ENCODE measurements around the gene TM9SF4.

TM9SF4 gene, protein sequence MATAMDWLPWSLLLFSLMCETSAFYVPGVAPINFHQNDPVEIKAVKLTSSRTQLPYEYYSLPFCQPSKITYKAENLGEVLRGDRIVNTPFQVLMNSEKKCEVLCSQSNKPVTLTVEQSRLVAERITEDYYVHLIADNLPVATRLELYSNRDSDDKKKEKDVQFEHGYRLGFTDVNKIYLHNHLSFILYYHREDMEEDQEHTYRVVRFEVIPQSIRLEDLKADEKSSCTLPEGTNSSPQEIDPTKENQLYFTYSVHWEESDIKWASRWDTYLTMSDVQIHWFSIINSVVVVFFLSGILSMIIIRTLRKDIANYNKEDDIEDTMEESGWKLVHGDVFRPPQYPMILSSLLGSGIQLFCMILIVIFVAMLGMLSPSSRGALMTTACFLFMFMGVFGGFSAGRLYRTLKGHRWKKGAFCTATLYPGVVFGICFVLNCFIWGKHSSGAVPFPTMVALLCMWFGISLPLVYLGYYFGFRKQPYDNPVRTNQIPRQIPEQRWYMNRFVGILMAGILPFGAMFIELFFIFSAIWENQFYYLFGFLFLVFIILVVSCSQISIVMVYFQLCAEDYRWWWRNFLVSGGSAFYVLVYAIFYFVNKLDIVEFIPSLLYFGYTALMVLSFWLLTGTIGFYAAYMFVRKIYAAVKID

DNA sequence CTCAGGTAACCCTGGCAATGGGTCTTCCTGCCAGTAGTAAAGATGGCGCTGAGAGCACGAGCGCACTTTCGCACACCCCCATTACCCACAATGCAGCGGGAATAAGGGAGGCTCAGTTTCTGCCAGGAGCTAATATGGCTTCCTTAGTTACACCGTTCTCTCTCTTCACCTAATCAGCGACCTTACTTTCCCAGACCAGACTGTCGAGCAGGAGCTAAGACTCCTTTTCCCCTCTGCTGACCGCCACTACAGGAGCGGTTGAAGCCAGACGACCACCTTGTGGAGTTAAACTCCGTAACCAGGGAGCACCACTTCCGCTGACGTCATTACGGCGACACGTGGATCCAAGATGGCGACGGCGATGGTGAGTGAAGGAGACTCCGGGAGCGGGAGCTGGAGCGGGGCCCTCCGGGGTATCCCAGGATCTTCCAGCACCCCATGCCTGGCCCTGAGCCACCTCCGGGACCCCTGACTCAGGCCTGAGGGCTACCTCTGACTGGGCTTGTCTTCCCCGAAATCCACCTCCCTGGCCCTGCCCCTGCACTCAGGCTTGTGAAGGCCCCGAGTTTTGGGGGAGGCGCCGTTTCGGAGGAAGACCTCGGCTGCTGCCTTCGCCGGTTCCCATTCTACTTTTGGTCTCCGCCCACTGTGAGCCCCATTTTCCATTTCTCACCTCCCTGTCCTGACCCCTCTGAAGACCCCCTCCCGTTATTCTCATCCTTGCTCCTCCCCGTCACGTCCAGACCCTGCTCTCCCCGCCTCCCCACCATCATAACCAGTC, at the start of gene TM9SF4:
Gene TM9SF4 (plus strand): TSS at position 323 of the 781 bp plus-strand sequence. CDS start 27 bp downstream, at position 350.
- DNase-seq, result peak; percentile 95

DNA sequence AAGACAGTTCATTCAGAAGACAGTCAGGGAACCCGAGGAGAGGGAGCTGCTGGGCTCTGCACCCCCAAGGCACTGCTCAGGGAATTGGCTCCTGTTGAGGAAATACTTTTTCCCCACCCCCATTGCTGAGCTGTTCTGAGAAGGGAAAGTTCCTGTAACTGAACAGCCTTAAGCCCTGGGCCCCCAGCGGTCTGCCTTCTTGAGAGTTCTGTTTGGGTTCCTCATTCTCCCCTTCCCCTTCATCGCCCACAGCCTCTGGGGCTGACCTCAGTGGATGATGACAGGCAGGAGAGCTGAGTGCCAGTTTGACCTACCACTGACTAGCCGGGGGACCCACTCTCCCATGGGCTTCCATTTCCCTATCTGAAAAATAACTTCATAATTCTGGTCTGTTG, 46.7 kb upstream of the TM9SF4 start:
- DNase-seq, result peak; percentile 36

DNA sequence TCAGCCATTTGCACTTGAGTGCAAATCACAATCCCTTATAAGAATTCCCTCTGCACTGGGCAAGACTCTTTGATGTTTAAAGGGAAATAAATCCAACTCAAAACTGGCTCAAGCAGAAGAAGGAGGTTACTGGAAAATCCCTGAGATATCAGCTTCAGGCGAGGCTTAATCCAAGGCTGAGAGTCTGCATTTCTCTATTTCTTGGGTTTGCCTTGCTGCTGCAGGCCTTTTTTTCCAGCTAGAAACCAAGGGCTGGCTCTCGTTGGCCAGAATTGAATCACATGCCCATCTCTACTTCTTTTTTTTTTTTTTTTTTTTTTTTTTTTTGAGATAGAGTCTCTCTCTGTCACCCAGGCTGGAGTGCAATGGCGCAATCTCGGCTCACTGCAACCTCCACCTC, 45.8 kb upstream of the TM9SF4 start:
- DNase-seq, result no peak

DNA sequence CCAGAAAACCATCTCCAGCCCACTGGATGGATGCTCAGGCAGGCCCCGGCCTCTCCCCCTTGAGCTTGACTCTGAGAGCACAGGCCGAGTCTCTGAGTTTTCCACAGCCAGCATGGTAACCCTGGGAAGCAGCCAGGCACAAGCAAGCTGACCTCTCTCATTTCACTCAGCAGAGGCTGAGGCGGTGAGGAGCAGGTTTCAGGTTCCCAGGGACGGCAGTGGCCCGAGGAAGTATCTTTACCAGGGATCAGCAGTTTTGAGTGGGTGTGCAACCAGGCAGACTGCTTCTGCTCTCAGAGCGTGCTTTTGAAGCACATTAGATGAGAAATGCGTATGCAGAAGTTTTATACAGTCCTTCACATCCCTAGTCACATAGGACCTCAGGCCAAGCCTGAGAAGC, 44.8 kb upstream of the TM9SF4 start:
- no peak for DNase-seq

DNA sequence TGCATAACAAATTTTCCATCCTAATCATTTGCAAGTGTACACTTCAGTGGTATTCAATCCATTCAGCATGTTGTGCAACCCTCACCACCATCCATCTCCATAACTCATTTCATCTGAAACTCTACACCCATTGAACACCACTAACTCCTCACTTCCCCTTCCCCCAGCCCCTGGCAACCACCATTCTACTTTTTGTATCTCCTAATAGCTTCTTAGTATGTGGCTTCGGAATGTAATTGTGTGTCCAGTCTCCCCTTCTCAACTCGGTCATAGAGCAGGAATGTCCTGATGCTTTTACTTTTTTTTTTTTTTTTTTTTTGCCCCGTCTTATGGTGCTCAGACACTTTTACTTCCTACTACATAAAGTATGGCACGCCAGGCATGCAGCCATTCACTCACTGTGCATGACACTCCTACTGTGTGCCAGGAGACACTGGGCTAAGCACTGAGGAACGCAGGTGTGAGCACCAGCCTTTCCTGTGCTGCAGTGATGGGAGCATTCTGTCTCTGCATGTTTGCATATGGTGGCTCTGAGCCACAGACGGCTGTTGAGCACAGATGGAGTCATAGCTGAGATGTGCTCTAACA, 42.2 kb upstream of the TM9SF4 start:
- DNase-seq, result no peak

DNA sequence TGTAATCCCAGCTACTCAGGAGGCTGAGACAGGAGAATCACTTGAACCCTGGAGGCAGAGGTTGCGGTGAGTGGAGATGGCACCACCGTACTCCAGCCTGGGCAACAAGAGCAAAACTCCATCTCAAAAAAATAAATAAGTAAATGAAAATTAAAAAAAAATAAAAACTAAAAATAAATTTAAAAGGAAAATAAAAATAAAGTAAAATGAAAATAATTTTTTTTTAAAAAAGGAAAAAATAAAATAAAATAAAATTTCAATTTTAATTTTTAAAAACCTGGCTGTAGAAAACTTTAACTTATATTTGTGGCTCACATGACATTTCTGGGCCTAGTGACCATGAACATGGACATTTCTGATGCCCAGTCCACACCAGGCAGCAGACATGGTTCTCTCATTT, 41.3 kb upstream of the TM9SF4 start:
- no peak for DNase-seq

DNA sequence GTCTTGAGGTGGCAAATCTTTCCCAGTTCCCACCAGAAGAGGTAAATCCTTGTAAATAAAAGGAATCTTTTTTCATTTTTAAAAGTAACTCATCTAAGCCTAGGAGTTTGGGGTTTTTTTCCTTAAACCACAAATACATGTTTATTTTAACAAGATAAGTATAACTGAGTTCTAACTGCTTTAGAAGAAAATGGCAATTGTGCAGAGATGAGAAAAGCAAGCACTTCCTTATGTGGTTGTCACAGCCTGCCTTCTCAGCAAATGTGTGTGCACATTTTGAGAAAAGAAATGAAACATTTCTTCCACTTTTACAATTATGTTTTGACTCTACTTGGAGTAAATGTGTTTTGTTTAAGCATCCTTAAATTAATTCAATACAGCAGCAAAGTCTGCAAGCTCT, 39.8 kb upstream of the TM9SF4 start:
- DNase-seq, result no peak

DNA sequence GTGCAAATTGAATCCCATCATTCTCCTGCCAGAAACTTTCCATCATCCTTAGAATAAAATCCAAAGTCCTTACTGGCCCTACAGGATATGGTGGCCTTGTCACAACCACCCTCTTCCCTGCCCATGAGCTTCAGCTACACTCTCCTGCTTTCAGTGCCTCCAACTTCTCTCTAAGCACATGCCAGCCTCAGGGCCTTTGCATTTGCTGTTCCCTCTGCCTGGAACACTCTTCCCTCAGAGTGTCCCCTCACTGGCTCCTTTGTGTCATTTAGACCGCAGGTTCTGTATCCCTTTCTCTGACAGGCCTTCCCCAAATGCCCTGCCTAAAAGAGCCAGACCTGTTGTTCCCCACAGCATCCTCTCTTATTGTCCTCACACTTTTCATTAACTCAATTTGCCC, 39.2 kb upstream of the TM9SF4 start:
- no peak for DNase-seq

DNA sequence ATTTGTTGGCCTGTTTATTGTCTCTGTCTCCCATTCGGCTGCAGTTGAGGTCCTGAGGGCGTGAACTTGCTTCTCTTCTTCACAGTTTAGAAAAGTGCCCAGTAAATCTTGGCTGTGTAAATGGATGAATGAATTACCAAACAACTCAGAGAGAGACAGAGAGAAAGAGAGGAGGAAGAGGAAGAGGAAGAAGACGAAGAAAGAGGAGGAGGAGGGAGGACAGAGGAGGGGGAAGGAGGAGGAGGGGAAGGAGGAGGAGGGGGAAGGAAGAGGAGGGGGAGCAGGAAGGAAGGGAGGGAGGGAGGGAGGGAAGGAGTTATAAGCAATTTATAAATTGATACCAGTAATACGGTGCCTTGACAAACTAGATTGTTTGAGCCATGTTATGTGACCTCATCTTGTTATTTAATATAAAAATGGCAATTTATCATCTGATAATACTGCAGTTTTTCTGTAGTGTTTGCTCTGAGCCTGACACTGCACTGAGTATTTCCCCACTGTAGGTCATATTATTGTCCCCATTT, 38.8 kb upstream of the TM9SF4 start:
- DNase-seq, result no peak

DNA sequence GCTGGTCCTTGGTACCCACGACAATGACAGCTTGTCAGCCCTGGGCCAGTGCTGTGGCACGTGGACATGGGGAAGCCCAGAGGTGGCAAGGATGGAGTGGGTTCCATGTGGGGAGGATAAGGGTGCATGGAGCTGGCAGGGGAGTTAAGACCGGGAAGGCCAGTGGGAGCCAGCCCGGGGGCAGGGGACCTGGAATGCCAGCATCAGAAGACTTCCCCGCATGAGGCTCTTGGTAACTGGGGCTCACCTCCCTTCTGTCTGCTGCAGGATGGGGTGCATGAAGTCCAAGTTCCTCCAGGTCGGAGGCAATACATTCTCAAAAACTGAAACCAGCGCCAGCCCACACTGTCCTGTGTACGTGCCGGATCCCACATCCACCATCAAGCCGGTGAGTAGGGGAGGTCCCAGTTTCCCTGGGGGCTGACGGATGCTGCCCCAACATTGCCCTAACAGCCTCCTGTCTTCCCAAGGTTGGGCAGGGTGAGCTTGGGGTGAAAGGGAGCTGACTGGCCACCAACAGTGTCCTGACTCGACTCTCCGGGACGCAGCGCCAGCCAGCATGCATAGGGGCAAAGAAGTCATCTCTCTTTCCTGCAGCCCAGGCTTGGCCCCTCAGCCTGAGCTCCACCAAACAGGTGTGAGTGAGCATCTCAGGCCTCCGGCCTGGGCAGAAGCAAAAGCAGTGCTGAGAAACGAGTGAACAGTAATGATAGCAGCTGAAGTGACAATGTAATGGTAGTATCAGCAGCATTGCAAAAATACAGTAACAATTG, 37.9 kb upstream of the TM9SF4 start:
- no peak for DNase-seq

DNA sequence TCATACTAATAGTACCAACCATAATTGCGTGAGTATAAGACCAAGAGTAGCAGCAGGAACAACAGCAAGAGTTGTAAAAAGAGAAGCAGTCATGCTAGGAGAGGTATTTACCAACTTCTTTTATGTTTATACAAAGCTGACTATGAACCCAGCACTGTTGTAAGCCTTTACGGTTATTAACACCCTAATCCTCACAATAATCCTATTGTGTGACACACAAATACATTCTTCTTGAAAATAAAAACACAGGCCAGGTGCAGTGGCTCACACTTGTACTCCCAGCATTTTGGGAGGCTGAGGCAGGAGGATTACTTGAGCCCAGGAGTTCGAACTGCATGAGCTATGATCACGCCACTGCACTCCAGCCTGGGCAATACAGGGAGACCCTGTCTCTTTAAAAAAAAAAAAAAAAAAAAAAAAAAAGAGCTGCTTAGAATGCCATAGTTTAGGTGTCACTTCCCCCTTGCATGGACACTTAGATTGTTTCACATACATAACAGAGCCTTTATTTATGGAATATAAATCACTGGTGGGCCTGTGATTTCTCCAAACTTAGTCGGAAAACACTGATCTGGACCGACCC, 37.3 kb upstream of the TM9SF4 start:
- DNase-seq, result no peak

DNA sequence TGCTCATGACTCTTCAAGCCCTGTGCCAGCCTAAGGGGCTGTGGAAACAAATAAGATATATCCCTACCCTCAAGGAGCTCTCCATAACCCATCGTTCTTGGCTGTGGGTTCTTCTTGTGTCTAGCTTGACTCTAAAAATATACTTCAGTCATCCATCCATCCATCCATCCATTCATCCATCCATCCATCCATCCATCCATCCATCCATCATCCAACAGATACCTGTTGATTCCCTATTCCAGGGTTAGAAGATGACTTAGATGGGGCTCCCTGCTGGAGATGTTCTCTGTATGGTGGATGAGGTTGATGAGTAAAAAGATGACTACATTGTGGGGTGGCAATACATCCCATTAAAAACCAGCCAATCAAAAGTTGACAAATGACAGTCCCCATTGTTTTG, 34.0 kb upstream of the TM9SF4 start:
- DNase-seq, result no peak

DNA sequence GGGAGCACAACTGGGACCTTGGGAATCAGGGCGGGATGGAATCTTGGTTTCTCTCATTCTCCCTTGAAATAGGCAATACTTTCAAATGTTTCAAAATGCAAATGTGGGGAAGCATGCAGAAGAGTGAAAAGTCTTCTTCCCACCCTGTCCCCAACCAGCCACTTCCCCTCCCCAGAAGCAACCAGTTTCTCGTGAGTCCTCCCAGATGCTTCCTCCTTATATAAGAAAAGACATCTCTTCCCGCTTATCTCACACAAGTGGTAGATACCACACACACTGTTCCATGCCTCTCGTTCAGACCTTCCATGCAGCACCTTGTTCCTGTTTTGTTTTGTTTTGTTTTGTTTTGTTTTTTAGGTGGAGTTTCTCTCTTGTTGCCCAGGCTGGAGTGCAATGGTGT, 32.3 kb upstream of the TM9SF4 start:
- DNase-seq, result no peak

DNA sequence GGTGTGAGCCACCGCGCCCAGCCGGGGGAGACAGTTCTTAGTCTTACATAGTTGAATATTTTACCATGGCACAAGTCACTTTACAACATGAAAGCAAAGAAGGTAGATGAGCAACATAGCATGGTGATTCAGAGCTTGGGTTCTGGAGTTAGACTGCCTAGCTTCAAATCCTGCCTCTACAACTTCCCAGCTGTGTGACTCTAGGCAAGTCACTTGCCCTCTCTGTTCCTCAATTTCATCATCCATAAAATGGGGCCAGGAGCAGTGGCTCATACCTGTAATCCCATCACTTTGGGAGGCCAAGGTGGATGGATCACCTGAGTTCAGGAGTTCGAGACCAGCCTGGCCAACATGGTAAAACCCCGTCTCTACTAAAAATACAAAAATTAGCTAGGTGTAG, 31.2 kb upstream of the TM9SF4 start:
- no peak for DNase-seq

DNA sequence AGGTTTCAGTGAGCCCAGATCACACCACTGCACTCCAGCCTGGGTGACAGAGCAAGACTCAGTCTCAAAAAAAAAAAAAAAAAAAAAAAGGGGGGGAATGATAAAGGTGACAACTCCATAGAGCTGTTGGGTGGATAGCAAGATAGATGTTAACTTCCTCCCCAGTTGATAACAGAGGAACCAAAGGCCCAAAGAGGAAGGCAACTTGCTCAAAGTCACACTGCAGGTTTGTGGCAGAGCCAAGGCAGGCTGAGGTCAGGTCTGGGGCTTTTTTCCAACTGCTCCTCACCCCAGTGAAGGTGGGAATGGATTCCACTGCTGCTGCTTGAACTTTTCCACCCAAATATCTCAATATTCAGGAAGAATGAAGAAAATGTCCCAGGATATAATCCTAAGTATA, 30.7 kb upstream of the TM9SF4 start:
- DNase-seq, result no peak

DNA sequence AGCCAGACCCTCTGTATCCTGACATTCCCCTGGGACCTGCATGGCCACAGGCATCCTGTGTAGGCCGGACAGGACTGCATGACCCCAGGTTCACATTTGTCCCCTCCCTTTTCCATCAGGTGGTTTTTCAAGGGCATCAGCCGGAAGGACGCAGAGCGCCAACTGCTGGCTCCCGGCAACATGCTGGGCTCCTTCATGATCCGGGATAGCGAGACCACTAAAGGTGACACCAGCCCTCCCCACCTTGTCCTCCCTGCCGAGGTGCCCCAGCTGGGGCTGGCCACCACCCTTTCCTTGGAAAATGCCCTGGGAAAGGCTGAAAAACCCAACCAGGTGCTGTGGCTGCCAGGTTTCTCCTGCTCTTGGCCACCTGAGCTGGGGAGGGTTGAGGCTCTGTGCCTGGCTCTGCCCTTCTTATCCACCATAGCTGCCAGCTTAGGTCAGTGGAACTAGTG, 29.8 kb upstream of the TM9SF4 start:
- DNase-seq, result no peak

DNA sequence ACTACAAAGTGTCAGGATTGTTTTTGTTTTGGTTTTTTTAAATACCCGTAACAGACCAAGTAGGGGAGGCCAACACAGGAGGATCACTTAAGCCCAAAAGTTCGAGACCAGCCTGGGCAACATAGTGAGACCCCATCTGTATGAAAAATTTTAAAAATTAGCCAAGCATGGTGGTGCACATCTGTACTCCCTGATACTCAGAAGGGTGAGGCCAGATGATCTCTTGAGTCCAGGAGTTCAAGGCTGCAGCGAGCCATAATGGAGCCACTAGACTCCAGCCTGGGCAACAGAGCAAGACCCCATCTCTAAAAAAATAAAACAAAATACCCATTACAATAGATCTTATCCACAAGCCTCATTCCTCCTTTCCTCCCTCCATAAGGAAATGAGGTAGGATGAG, 28.7 kb upstream of the TM9SF4 start:
- DNase-seq, result no peak

DNA sequence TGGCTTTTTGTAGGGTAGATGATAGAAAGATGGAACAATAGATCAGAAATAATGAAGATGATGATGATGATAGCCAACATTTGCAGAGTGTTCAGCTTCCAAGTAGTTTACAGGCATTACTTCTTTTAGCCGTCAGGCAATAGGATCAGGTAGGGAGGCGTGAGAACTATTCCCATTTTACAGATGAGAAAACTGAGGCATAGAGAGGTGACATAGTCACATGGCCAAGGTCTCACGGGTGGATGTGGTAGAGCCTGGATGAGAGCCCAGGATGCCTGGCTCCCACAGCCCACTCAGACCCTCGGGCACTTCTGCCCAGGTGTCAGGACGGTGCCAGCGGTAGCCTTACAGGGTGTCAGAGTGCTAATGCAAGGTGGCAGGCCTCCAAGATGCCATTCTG, 26.0 kb upstream of the TM9SF4 start:
- DNase-seq, result no peak

DNA sequence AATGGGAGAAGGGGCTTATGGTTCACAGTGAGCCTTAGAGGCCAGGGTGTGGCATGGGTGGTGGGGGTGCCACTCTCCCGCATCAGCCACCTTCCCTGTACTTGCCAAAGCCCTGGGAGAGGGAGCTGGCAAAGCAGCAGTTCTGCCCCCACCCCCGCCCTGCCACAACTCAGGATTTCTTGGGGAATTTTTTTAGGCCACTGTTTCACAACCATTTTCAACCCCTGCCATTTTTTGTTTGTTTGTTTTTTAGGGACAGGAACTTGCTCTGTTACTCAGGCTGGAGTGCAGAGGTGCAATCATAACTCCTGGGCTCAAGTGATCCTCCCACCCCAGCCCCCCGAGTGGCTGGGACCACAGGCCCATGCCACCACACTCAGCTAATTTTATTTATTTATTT, 22.4 kb upstream of the TM9SF4 start:
- no peak for DNase-seq

DNA sequence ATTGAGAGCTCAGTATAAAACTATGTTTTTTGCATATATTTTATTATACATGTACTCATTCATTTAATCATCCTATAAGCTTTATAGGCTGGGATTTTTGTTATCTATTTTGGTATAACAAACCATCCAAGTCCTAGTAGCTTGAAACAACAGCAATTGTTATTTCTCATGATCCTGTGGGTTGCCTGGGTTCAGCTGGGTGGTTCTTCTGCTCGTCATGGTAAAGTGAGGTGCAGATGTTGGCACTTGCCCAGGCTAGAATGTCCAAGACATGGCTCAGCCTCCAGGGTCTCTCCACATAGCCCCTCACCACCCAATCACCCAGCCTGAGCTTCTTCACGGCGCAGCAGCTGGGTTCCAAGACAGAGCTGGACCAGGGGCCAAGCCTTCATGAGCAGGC, 20.8 kb upstream of the TM9SF4 start:
- no peak for DNase-seq

DNA sequence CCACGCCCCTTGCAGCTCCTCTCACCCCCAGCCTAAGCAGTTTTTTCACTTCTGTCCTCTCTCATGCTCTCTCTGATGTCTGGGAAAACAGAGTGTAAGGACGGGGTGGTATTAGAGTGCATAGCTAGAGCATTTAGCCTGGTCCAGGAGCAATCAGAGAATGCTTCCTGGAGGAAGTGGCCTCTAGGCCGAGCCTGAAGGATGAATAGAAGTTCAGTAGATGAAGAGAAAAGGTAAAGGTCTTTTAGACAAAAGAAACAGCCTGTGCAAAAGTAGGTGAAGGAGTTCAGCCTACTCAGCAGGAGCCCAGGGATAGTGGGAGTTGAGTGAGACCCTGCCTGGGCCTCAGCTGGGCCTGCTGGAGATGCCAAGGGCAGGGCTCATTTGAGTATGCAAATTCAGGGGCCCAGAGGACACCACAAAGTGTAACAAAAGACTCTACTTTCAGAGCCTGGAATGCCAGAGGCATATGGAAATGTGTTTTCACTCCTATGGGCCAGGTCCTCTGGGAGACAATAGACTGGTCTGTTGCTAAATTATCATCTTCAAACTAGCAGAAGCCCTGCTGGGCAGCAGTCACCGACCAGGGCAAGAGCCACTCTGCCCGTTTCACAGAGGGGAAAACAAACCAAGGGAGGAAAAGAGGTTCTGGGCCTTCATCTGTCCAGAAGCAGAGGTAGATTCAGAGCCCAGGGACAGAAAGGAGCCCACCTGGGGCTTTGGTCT, 19.7 kb upstream of the TM9SF4 start:
- no peak for DNase-seq

Data from CD4-positive, alpha-beta T cell treated with Interleukin-10 for 1 hour (primary cell).